Neural cell (in vitro differentiated cells): ENCODE data around the gene CEP72.

Experiments used
- CTCF ChIP-seq: fragments of 450-650 bp; IDR thresholded peaks from 2 replicates; pipeline ENCODE4 v1.5.1; 2014; ENCODE audit warnings: antibody characterized with exemption, mild to moderate bottlenecking, moderate library complexity; ENCODE audit not compliant: poor library complexity, severe bottlenecking
- EZH2 ChIP-seq: fragments of 200-600, 300-800 bp; shearing (Covaris generic), sonication (generic); IDR thresholded peaks from 2 replicates; pipeline ENCODE4 v1.6.1; 2014; ENCODE audit warnings: antibody characterized with exemption, low read length, borderline replicate concordance, mild to moderate bottlenecking; ENCODE audit not compliant: insufficient read depth, poor library complexity, severe bottlenecking
- RAD21 ChIP-seq: fragments of 450-650 bp; conservative IDR thresholded peaks from 2 replicates; pipeline ENCODE4 v1.6.1; 2014; ENCODE audit warnings: antibody characterized with exemption, mild to moderate bottlenecking, moderate library complexity

- TF ChIP-seq EZH2 (no peak), CTCF (no peak), RAD21 (no peak)
These were observed 39.9 kb downstream of the CEP72 start for GRCh38 chr5:652023-652515.
